HepG2 (cell line): Measurements from ENCODE around the gene SCARB2.

Experiments
- CTCF ChIP-seq: sonication (generic); formaldehyde crosslinking; IDR thresholded peaks from 2 replicates; pipeline ENCODE4 v1.5.0; 2020; ENCODE audit warnings: mild to moderate bottlenecking, missing genetic modification reagents, moderate library complexity
- FOXP1 ChIP-seq, 2 experiments: fragments of 450-650 bp in 1 of 2; IDR thresholded peaks; 2 replicates each; pipeline ENCODE4 v1.6.1; 2017 to 2018; ENCODE audit warnings: antibody characterized with exemption in 1 of 2
- KLF6 ChIP-seq: IDR thresholded peaks from 2 replicates; pipeline ENCODE4 v1.8.0; 2016; ENCODE audit warnings: missing biosample characterization, missing genetic modification reagents
- NFRKB ChIP-seq: fragments of 450-650 bp; IDR thresholded peaks from 2 replicates; pipeline ENCODE4 v1.6.1; 2017
- NFYB ChIP-seq: sonication (generic); formaldehyde crosslinking; IDR thresholded peaks from 2 replicates; pipeline ENCODE4 v1.4.0; 2020; ENCODE audit warnings: missing genetic modification reagents
- ZSCAN20 ChIP-seq: sonication (generic); formaldehyde crosslinking; IDR thresholded peaks from 2 replicates; pipeline ENCODE4 v1.4.0; 2020; ENCODE audit warnings: missing genetic modification reagents, mild to moderate bottlenecking, borderline replicate concordance

- no peak for TF ChIP-seq ZSCAN20 (CRISPR knock-in tag)
- no peak for TF ChIP-seq KLF6 (CRISPR knock-in tag)
- no peak for TF ChIP-seq NFRKB
- no peak for TF ChIP-seq NFYB (CRISPR knock-in tag)
- TF ChIP-seq FOXP1 (IDR thresholded peaks at IDR 0.05) = no peak
- no peak for TF ChIP-seq FOXP1 (CRISPR knock-in tag; IDR thresholded peaks at IDR 0.05)
- no peak for TF ChIP-seq CTCF (CRISPR knock-in tag)
These were observed 60.3 kb downstream of the SCARB2 start for GRCh38 chr4:76153356-76153755.
